PC-3 (cell line): ENCODE data around the gene EXOC2. TPM values are rescaled to one million over a fixed set of nuclear protein-coding genes. Genes with fewer than 3 reads are reported as not detected.

ENCODE experiments used
- ATAC-seq: fragments of 200-7000 bp; cut with Tn5 transposase; 2 replicates; pipeline ENCODE4 v1.9.1; 2020; ENCODE audit warnings: mild to moderate bottlenecking, moderate library complexity
- BruUV-seq: library from RNA; stranded (reverse); fragments of 400-500 nt; replicated peaks from 2 replicates; lab custom pipeline; 2021; lab: Mats Ljungman, UMichigan
- CTCF ChIA-PET: fragments of 300-600 bp; sonication (Branson Sonifier 250); formaldehyde crosslinking; loops from one replicate; lab custom pipeline; 2022; ENCODE audit warnings: antibody characterized with exemption; lab: Charles Lee
- POLR2A ChIA-PET: fragments of 300-600 bp; sonication (Branson Sonifier 250); formaldehyde crosslinking; loops from one replicate; lab custom pipeline; 2022; ENCODE audit warnings: antibody characterized with exemption; ENCODE audit not compliant: unreplicated experiment; lab: Charles Lee
- DNase-seq: peaks from one replicate; pipeline ENCODE4 v3.0.0-alpha.2; 2015
- H2AFZ ChIP-seq: fragments of 300-600 bp; sonication (generic); 2 replicates; pipeline ENCODE4 v1.6.0; 2016; ENCODE audit warnings: antibody characterized with exemption, low read length
- H3F3A ChIP-seq: fragments of 300-600 bp; sonication (generic); one replicate; pipeline ENCODE4 v1.6.0; 2017; ENCODE audit warnings: antibody characterized with exemption, low read length, control low read depth, mild to moderate bottlenecking; ENCODE audit not compliant: unreplicated experiment
- H3K27ac ChIP-seq: fragments of 300-600 bp; sonication (generic); 2 replicates; pipeline ENCODE4 v1.5.1; 2016; ENCODE audit warnings: mild to moderate bottlenecking, low read length
- H3K27me3 ChIP-seq: fragments of 300-600 bp; sonication (generic); 2 replicates; pipeline ENCODE4 v1.6.1; 2016; ENCODE audit warnings: low read length, mixed read lengths
- H3K36me3 ChIP-seq: fragments of 300-600 bp; sonication (generic); 2 replicates; pipeline ENCODE4 v1.6.1; 2016; ENCODE audit warnings: low read depth, mixed run types, low read length, mixed read lengths
- H3K4me1 ChIP-seq: fragments of 300-600 bp; sonication (generic); 2 replicates; pipeline ENCODE4 v1.5.1; 2016; ENCODE audit warnings: low read length; ENCODE audit not compliant: insufficient read depth
- H3K4me2 ChIP-seq: fragments of 300-600 bp; sonication (generic); 2 replicates; pipeline ENCODE4 v1.6.0; 2016; ENCODE audit warnings: low read length
- H3K4me3 ChIP-seq: fragments of 300-600 bp; sonication (generic); 2 replicates; pipeline ENCODE4 v1.5.1; 2016; ENCODE audit warnings: mild to moderate bottlenecking, low read length, mixed read lengths
- H3K79me2 ChIP-seq: fragments of 300-600 bp; sonication (generic); 2 replicates; pipeline ENCODE4 v1.6.1; 2017; ENCODE audit warnings: low read length, mixed read lengths
- H3K9ac ChIP-seq: fragments of 300-600 bp; sonication (generic); 2 replicates; pipeline ENCODE4 v1.6.0; 2016; ENCODE audit warnings: mild to moderate bottlenecking, low read length
- H3K9me2 ChIP-seq: fragments of 300-600 bp; sonication (generic); replicated peaks from 2 replicates; pipeline ENCODE4 v1.6.1; 2016; ENCODE audit warnings: mixed run types, low read length, mixed read lengths
- H3K9me3 ChIP-seq: fragments of 300-600 bp; sonication (generic); 2 replicates; pipeline ENCODE4 v1.6.1; 2016; ENCODE audit warnings: low read length, mixed read lengths
- H4K20me1 ChIP-seq: fragments of 300-600 bp; sonication (generic); 2 replicates; pipeline ENCODE4 v1.6.1; 2016; ENCODE audit warnings: low read length, mixed read lengths
- EZH2 ChIP-seq: fragments of 300-600 bp; sonication (generic); IDR thresholded peaks from one replicate; pipeline ENCODE4 v1.6.1; 2017; ENCODE audit warnings: antibody characterized with exemption, mild to moderate bottlenecking, low read length; ENCODE audit not compliant: unreplicated experiment
- EZH2phosphoT487 ChIP-seq: fragments of 300-600 bp; sonication (generic); IDR thresholded peaks from 2 replicates; pipeline ENCODE4 v1.6.1; 2018; ENCODE audit warnings: mild to moderate bottlenecking, antibody characterized with exemption, low read length, borderline replicate concordance
- intact Hi-C: fragments of 100-400 bp; cut with micrococcal nuclease; formaldehyde crosslinking; loops from 2 replicates; pipeline ENCODE4 v1.9.0; 2023
- total RNA-seq: library from RNA; depleted of rRNA; stranded (reverse); fragments of >200 nt; gene quantifications from 2 replicates; pipeline ENCODE4 v1.2.3, GENCODE V29; 2014
- TF ChIP-seq, protein P1 (sequence below): fragments of 300-600 bp; sonication (generic); conservative IDR thresholded peaks from 2 replicates; pipeline ENCODE4 v1.5.1; 2017; ENCODE audit warnings: antibody characterized with exemption, low read depth, mild to moderate bottlenecking, low read length

The EXOC2 gene
- total RNA-seq, 1 experiment from 2014 or later = 27.7 TPM

DNA sequence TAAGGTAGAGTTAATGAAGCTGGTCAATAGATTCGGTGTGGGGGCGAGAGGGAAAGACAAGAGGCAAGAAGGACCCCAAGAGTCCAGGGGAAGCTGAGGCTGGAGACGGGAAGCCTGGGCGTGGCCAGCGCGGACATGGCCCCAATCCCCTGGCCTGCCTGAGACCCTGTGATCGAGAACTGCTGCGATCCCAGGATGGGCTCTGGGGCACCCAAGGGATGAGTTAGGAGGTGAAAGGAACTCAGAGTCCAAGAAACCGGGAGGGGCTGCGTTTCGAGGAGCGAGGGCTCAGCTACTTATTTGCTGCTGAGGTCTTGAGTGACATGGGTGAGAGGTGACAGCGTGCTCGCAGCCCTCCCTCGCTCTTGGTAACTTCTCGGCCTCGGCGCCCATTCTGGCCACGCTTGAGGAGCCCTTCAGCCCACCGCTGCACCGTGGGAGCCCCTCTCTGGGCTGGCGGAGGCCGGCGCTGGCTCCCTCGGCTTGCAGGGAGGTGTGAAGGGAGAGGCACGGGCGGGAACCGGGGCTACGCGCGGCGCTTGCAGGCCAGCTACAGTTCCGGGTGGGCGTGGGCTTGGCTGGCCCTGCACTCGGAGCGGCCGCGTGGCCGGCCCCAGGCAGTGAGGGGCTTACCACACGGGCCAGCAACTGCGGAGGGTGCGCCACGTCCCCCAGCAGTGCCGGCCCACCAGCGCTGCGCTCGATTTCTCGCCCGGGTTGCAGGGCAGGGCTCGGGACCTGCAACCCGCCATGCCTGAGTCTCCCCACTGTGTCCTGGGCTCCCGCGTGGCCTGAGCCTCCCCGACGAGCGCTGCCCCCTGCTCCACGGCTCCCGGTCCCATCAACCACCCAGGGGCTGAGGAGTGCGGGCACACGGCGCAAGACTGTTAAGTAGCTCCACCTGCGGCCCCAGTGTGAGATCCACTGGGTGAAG is 243.2 kb downstream of the EXOC2 start:
- ATAC-seq (no peak), DNase-seq (no peak)
- H3K27ac ChIP-seq = no peak overlapping the region
- no TSS peak for BruUV-seq
- no peak overlapping the region for H3K9ac ChIP-seq
- 0 out of 2 replicates have a peak, but pooled peaks cover 5% of the 10 kb centered on the region for H3K27me3 ChIP-seq
- peaks cover 4% of the 10 kb centered on the region; the same call in 1 of the 2 replicates for H3K4me1 ChIP-seq
- no peak overlapping the region for H3K4me2 ChIP-seq
- H4K20me1 ChIP-seq = no peaks in the 10 kb centered on the region
- TF ChIP-seq EZH2 = no peak
- TF ChIP-seq, protein P1, sequence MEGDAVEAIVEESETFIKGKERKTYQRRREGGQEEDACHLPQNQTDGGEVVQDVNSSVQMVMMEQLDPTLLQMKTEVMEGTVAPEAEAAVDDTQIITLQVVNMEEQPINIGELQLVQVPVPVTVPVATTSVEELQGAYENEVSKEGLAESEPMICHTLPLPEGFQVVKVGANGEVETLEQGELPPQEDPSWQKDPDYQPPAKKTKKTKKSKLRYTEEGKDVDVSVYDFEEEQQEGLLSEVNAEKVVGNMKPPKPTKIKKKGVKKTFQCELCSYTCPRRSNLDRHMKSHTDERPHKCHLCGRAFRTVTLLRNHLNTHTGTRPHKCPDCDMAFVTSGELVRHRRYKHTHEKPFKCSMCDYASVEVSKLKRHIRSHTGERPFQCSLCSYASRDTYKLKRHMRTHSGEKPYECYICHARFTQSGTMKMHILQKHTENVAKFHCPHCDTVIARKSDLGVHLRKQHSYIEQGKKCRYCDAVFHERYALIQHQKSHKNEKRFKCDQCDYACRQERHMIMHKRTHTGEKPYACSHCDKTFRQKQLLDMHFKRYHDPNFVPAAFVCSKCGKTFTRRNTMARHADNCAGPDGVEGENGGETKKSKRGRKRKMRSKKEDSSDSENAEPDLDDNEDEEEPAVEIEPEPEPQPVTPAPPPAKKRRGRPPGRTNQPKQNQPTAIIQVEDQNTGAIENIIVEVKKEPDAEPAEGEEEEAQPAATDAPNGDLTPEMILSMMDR = no peak
- TF ChIP-seq EZH2phosphoT487 = no peak
- CTCF ChIA-PET = no interaction called here
- no peak overlapping the region for H2AFZ ChIP-seq
- no peaks in the 10 kb centered on the region for H3K9me2 ChIP-seq
- no peaks in the 10 kb centered on the region for H3K36me3 ChIP-seq
- POLR2A ChIA-PET = no interaction called here
- no peaks in the 10 kb centered on the region for H3K79me2 ChIP-seq
- H3K9me3 ChIP-seq = no peaks in the 10 kb centered on the region
- no peak overlapping the region for H3K4me3 ChIP-seq
- intact Hi-C loops = no loop called here
- no peaks in the 10 kb centered on the region for H3F3A ChIP-seq

DNA sequence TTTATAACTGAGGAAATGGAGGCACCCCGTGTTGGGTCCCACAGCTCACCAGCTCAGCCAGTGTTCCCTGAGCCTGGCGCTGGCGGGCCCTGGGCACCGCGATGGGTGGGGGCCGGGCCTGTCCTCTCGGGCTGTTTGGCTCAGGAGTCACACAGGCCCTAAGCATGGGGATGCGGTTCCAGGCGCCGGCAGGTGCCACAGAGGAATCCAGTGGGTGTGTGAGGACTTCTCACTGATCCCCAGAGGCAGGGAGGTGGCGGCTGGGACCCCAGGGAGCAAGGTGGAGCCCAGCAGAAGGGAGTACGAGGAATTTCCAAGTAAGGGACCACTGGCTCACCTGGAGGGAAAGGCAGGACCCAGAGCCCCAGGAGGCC is 243.9 kb downstream of the EXOC2 start:
- Histone ChIP-seq H3K79me2 (no peaks in the 10 kb centered on the region), H3K36me3 (no peaks in the 10 kb centered on the region), H3K9me2 (no peaks in the 10 kb centered on the region), H3K4me3 (no peak overlapping the region), H3K4me2 (no peak overlapping the region), H3K9ac (no peak overlapping the region), H2AFZ (no peak overlapping the region), H3K4me1 (no peaks in the 10 kb centered on the region; the same call in 1 of the 2 replicates), H4K20me1 (no peaks in the 10 kb centered on the region), H3K9me3 (no peaks in the 10 kb centered on the region), H3K27ac (no peak overlapping the region), H3F3A (no peaks in the 10 kb centered on the region), H3K27me3 (0 out of 2 replicates have a peak, but pooled peaks cover 1% of the 10 kb centered on the region)
- ChIA-PET CTCF (no interaction called here), POLR2A (no interaction called here)
- BruUV-seq = no TSS peak
- no peak for DNase-seq
- no peak for ATAC-seq
- TF ChIP-seq, protein P1 = no peak
- TF ChIP-seq EZH2phosphoT487 (no peak), EZH2 (no peak)
- intact Hi-C loops = no loop called here
